Loucy (cell line): ENCODE results near the gene SYF2.

ENCODE experiments used
- H2AFZ ChIP-seq: fragments of 200-600 bp; sonication (generic); 2 replicates; pipeline ENCODE4 v1.6.0; 2016; ENCODE audit warnings: antibody characterized with exemption, mild to moderate bottlenecking, low read length, moderate library complexity
- H3F3A ChIP-seq: fragments of 200-600 bp; 2 replicates; pipeline ENCODE4 v1.6.0; 2016; ENCODE audit warnings: antibody characterized with exemption, low read depth, mild to moderate bottlenecking
- H3K27me3 ChIP-seq: fragments of 200-600 bp; sonication (generic); 2 replicates; pipeline ENCODE4 v1.6.1; 2014; ENCODE audit warnings: low read length, mild to moderate bottlenecking; ENCODE audit not compliant: insufficient read depth, poor library complexity, severe bottlenecking
- H3K36me3 ChIP-seq: fragments of 200-600 bp; sonication (generic); 2 replicates; pipeline ENCODE4 v1.6.1; 2016; ENCODE audit warnings: low read length; ENCODE audit not compliant: insufficient read depth
- H3K4me1 ChIP-seq: fragments of 200-600 bp; sonication (generic); 2 replicates; pipeline ENCODE4 v1.5.1; 2014; ENCODE audit warnings: low read length, mild to moderate bottlenecking; ENCODE audit not compliant: insufficient read depth, poor library complexity, severe bottlenecking
- H3K4me2 ChIP-seq: fragments of 200-600 bp; sonication (generic); 2 replicates; pipeline ENCODE4 v1.6.0; 2014; ENCODE audit warnings: antibody characterized with exemption, low read length, low read depth, mild to moderate bottlenecking; ENCODE audit not compliant: poor library complexity, severe bottlenecking
- H3K4me3 ChIP-seq: fragments of 200-600 bp; sonication (generic); 2 replicates; pipeline ENCODE4 v1.5.1; 2014; ENCODE audit warnings: low read length, mild to moderate bottlenecking, mixed read lengths; ENCODE audit not compliant: poor library complexity, severe bottlenecking
- H3K79me2 ChIP-seq: fragments of 200-600 bp; sonication (generic); 2 replicates; pipeline ENCODE4 v1.6.1; 2014; ENCODE audit warnings: low read length; ENCODE audit not compliant: insufficient read depth
- H3K9ac ChIP-seq: fragments of 200-600 bp; sonication (generic); 2 replicates; pipeline ENCODE4 v1.6.0; 2014; ENCODE audit warnings: mild to moderate bottlenecking, low read depth, low read length, moderate library complexity; ENCODE audit not compliant: poor library complexity, severe bottlenecking
- H3K9me2 ChIP-seq: fragments of 200-600 bp; sonication (generic); replicated peaks from 2 replicates; pipeline ENCODE4 v1.6.1; 2016; ENCODE audit warnings: low read depth, low read length, mixed read lengths
- H3K9me3 ChIP-seq: fragments of 200-600 bp; sonication (generic); 2 replicates; pipeline ENCODE4 v1.6.1; 2014; ENCODE audit warnings: mild to moderate bottlenecking, antibody characterized with exemption, low read length, low read depth; ENCODE audit not compliant: insufficient read depth
- H4K20me1 ChIP-seq: fragments of 200-600 bp; sonication (generic); 2 replicates; pipeline ENCODE4 v1.6.0; 2014; ENCODE audit warnings: antibody characterized with exemption, low read length, mild to moderate bottlenecking; ENCODE audit not compliant: insufficient read depth, poor library complexity, severe bottlenecking
- CTCF ChIP-seq: fragments of 200-600 bp; sonication (generic); conservative IDR thresholded peaks from 2 replicates; pipeline ENCODE4 v1.5.1; 2014; ENCODE audit warnings: mild to moderate bottlenecking, antibody characterized with exemption, low read length
- EZH2phosphoT487 ChIP-seq: fragments of 200-600 bp; IDR thresholded peaks from 2 replicates; pipeline ENCODE4 v1.6.1; 2018; ENCODE audit warnings: antibody characterized with exemption, mild to moderate bottlenecking, moderate library complexity, borderline replicate concordance

Gene SYF2

DNA sequence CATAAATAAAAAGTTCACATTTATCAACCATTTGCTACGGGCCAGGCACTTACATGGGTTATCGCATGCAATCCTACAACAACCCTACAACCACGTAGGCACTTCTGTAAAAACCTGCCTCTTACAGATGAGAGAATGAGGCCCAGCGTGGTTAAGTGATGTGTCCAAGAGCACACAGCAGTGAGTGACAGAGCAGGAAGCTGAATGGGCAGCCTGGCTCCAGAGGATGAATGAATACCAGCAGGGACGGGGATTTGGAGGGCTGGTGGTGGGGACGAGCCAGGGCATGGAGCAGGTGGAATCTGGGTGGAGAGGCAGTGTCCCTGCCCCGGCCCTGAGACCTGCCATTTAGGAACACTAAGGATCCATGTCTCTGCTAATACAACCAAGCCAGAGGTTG lies 35.5 kb downstream of the SYF2 start:
- Histone ChIP-seq H2AFZ (no peak overlapping the region), H3K9me3 (no peaks in the 10 kb centered on the region), H3F3A (no peaks in the 10 kb centered on the region), H3K4me2 (no peak overlapping the region), H3K79me2 (no peaks in the 10 kb centered on the region), H3K27me3 (no peaks in the 10 kb centered on the region), H3K4me3 (no peak overlapping the region), H3K9ac (no peak overlapping the region), H3K36me3 (no peaks in the 10 kb centered on the region), H4K20me1 (no peaks in the 10 kb centered on the region), H3K9me2 (no peaks in the 10 kb centered on the region), H3K4me1 (no peaks in the 10 kb centered on the region)
- TF ChIP-seq EZH2phosphoT487: no peak
- no peak for TF ChIP-seq CTCF

GRCh38 chr1:25195835-25196234 lies 36.5 kb downstream of the SYF2 start:
- Histone ChIP-seq H3K79me2 (no peaks in the 10 kb centered on the region), H3F3A (no peaks in the 10 kb centered on the region), H3K27me3 (no peaks in the 10 kb centered on the region), H4K20me1 (no peaks in the 10 kb centered on the region), H3K4me3 (no peak overlapping the region), H3K4me2 (no peak overlapping the region), H3K9ac (no peak overlapping the region), H3K4me1 (no peaks in the 10 kb centered on the region), H2AFZ (no peak overlapping the region), H3K36me3 (no peaks in the 10 kb centered on the region), H3K9me2 (no peaks in the 10 kb centered on the region), H3K9me3 (no peaks in the 10 kb centered on the region)
- TF ChIP-seq EZH2phosphoT487: no peak
- no peak for TF ChIP-seq CTCF

- Histone ChIP-seq H3K79me2 (no peaks in the 10 kb centered on the region), H2AFZ (no peak overlapping the region), H3K9ac (no peak overlapping the region)
These were observed 37.7 kb downstream of the SYF2 start for GRCh38 chr1:25194572-25195020.

More at GRCh38 chr1:25194572-25195020, 37.7 kb downstream of the SYF2 start:
- H3K9me2 ChIP-seq: no peaks in the 10 kb centered on the region
- H3K9me3 ChIP-seq: no peaks in the 10 kb centered on the region
- H3K4me3 ChIP-seq: no peak overlapping the region
- TF ChIP-seq CTCF: no peak
- no peak for TF ChIP-seq EZH2phosphoT487
- no peaks in the 10 kb centered on the region for H3K27me3 ChIP-seq
- no peaks in the 10 kb centered on the region for H3K36me3 ChIP-seq
- no peak overlapping the region for H3K4me2 ChIP-seq
- no peaks in the 10 kb centered on the region for H3K4me1 ChIP-seq
- no peaks in the 10 kb centered on the region for H3F3A ChIP-seq
- no peaks in the 10 kb centered on the region for H4K20me1 ChIP-seq
